Measurements from ENCODE around the gene ALDH1A2. TPM values are rescaled to one million over a fixed set of nuclear protein-coding genes. Genes with fewer than 3 reads are reported as not detected.

The ALDH1A2 gene
- total and polyA plus RNA-seq, 9 donors = 10.3 to 120 (median 45.0) TPM

DNA sequence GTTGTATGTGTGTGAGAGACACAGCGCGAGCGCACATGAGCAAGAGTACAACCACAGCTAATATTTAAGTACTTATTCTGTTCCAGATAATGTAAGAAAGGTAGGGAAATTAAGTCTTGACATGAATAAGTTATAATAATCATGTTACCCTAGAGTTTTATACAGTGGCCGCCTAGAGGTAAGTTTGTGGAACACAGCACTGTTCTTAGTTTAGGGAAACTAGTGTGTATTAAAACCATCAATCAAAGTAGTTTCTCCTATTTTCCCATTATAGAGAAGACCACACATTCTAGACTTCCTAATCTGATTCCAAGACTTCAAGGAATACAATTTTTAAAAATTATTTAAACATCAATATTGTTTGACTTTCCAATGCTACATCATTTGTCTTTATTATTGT is 9.5 kb downstream of the ALDH1A2 start:
- H3K27me3 ChIP-seq = no peaks in the 10 kb centered on the region
- TF ChIP-seq POLR2A (IDR thresholded peaks at IDR 0.05) (no peak), EP300 (IDR thresholded peaks at IDR 0.05) (no peak)
- TF ChIP-seq, protein P1, sequence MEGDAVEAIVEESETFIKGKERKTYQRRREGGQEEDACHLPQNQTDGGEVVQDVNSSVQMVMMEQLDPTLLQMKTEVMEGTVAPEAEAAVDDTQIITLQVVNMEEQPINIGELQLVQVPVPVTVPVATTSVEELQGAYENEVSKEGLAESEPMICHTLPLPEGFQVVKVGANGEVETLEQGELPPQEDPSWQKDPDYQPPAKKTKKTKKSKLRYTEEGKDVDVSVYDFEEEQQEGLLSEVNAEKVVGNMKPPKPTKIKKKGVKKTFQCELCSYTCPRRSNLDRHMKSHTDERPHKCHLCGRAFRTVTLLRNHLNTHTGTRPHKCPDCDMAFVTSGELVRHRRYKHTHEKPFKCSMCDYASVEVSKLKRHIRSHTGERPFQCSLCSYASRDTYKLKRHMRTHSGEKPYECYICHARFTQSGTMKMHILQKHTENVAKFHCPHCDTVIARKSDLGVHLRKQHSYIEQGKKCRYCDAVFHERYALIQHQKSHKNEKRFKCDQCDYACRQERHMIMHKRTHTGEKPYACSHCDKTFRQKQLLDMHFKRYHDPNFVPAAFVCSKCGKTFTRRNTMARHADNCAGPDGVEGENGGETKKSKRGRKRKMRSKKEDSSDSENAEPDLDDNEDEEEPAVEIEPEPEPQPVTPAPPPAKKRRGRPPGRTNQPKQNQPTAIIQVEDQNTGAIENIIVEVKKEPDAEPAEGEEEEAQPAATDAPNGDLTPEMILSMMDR (IDR thresholded peaks at IDR 0.05) = no peak
- H3K4me3 ChIP-seq = no peak overlapping the region
- H3K4me1 ChIP-seq (ENCODE audit: insufficient read depth) = no peaks in the 10 kb centered on the region
- DNase-seq = no peak
- intact Hi-C loops (cut with DNase I) = loop anchor here in 1 of 4 donors (10.0 kb wide), 1 partner anchor 171 kb away; no protein-coding TSS in a partner anchor
- 89 to 91% (median 91%) methylated on average over 4 of the region's 4 CpGs for WGBS, 3 donors
- no peak overlapping the region for H3K27ac ChIP-seq
- H3K9me3 ChIP-seq = no peaks in the 10 kb centered on the region
- no peaks in the 10 kb centered on the region for H3K36me3 ChIP-seq

DNA sequence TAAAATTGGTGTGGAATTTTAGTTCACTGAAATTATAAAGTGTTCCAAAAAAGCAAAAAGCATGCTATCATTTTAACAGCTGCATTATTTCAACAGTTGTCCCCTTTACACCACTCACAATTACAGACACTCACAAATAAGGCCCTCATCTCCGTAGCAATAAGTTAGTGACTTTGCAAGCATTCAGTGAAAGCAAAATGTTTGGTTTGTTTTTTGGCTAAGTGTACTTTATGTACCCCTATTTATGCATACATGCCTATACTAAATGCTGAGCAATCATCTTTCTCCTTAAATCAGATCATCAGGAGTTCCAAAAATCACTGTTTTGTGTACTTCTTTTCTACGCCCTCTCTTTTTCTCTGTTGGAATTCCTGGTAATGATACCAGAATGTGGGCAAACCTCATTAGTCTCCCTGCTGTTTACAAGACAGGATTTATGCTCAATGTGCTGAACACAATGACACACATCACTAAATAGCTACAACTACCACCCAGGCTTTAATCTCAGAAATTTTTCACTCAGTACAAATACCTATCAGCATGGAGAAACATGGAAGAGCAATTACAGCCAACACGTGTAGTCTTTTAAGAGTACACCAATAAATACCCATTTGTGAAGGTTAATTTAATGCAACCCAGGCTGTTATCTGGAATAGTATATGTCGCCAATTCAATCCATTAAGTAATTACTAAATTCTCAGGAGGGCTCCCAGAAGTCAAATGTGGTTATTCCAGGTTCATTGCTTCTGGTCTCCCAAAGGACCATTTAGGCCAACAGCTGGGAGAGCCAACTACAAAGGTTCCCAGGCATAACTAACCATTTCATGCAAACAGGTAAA is 12.0 kb downstream of the ALDH1A2 start:
- DNase-seq = no peak
- intact Hi-C loops (cut with DNase I) = loop anchor here in 1 of 4 donors (10.0 kb wide), 1 partner anchor 169 kb away; no protein-coding TSS in a partner anchor
- Histone ChIP-seq H3K4me3 (no peak overlapping the region), H3K27me3 (no peaks in the 10 kb centered on the region), H3K9me3 (no peaks in the 10 kb centered on the region), H3K36me3 (no peaks in the 10 kb centered on the region), H3K4me1 (ENCODE audit: insufficient read depth) (no peaks in the 10 kb centered on the region), H3K27ac (no peak overlapping the region)
- 76 to 84% (median 81%) methylated on average over 4 of the region's 4 CpGs for WGBS, 3 donors
- TF ChIP-seq POLR2A (IDR thresholded peaks at IDR 0.05) (no peak), EP300 (IDR thresholded peaks at IDR 0.05) (no peak)
- TF ChIP-seq, protein P1 (IDR thresholded peaks at IDR 0.05) = no peak

DNA sequence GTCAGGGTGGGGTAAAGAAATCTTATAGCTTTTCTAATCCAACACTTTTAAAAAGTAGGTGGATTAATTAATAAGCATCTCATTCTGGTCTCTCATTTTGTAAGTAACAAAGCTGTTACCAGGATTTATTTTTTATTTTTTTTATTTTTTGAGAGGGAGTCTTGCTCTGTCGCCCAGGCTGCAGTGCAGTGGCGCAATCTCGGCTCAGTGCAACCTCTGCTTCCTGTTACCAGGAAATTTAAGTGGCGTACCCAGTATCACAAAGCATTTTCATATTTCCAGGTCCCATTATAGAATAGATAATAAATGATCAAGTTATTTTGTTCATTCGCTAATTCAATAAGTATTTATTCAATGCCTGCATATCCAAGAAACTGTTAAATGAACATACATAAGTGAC is 13.2 kb downstream of the ALDH1A2 start:
- intact Hi-C loops (cut with DNase I) = loop anchor here in 1 of 4 donors (10.0 kb wide), 1 partner anchor 168 kb away; no protein-coding TSS in a partner anchor
- 95 to 99% (median 96%) methylated on average over 5 of the region's 5 CpGs for WGBS, 3 donors
- no peaks in the 10 kb centered on the region for H3K27me3 ChIP-seq
- no peak overlapping the region for H3K4me3 ChIP-seq
- TF ChIP-seq, protein P1 (IDR thresholded peaks at IDR 0.05) = no peak
- no peak overlapping the region for H3K27ac ChIP-seq
- H3K4me1 ChIP-seq (ENCODE audit: insufficient read depth) = no peaks in the 10 kb centered on the region
- no peak for DNase-seq
- no peaks in the 10 kb centered on the region for H3K36me3 ChIP-seq
- H3K9me3 ChIP-seq = no peaks in the 10 kb centered on the region

DNA sequence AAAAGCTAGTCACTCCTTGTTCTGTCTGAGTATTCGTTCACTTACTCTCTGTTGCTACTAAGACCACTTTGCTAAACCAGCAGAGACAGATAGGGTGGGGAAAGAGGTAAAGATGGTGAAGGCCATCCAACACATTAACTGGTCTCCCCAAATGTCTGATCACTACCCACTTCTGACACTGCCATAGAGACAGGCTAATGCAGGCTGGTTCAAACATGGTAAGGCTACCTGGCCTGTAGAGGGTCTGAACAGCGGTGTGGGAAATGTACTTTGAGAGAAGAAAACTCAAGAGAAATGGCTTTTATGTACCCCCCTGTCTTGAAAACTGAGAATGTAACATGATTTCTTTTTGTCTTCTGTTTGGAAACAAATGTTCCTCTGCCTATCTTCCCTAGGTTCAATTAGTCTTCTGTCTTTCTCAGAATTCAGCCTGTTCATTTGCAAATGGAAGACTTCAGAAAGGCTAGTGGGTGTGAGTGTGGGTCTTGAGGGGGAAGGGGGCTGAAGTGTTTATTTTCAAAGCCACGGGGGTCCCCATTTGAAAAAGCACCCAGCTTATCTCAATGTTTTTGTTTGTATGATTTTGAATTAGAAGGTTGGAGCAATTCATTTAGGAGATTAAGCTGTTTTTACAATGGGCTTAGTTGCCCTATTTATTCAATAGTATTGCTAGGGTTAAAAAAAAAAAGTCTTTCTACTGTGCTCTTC is 15.8 kb downstream of the ALDH1A2 start:
- H3K4me3 ChIP-seq = no peak overlapping the region
- TF ChIP-seq POLR2A (IDR thresholded peaks at IDR 0.05) (no peak), EP300 (IDR thresholded peaks at IDR 0.05) (no peak)
- TF ChIP-seq, protein P1 (IDR thresholded peaks at IDR 0.05) = no peak
- intact Hi-C loops (cut with DNase I) = loop anchor here in 1 of 4 donors (10.0 kb wide), 1 partner anchor 165 kb away; no protein-coding TSS in a partner anchor

More for the DNA sequence above, 15.8 kb downstream of the ALDH1A2 start:
- DNase-seq = no peak
- no peaks in the 10 kb centered on the region for H3K36me3 ChIP-seq
- no peaks in the 10 kb centered on the region for H3K9me3 ChIP-seq
- H3K4me1 ChIP-seq (ENCODE audit: insufficient read depth) = no peaks in the 10 kb centered on the region
- H3K27me3 ChIP-seq = no peaks in the 10 kb centered on the region
- H3K27ac ChIP-seq = no peak overlapping the region
- WGBS, 3 donors = 81 to 91% (median 88%) methylated on average over 3 of the region's 3 CpGs
